ENCODE data around the gene COQ8A.
A peak's percentile ranks its signal among the peaks of the same experiment; 100 is the strongest.
"Not testable (repeated sequence)": the region's sequence is repeated elsewhere in the genome, so short reads cannot be mapped to it uniquely, and the experiment has no call there.

The COQ8A gene

DNA sequence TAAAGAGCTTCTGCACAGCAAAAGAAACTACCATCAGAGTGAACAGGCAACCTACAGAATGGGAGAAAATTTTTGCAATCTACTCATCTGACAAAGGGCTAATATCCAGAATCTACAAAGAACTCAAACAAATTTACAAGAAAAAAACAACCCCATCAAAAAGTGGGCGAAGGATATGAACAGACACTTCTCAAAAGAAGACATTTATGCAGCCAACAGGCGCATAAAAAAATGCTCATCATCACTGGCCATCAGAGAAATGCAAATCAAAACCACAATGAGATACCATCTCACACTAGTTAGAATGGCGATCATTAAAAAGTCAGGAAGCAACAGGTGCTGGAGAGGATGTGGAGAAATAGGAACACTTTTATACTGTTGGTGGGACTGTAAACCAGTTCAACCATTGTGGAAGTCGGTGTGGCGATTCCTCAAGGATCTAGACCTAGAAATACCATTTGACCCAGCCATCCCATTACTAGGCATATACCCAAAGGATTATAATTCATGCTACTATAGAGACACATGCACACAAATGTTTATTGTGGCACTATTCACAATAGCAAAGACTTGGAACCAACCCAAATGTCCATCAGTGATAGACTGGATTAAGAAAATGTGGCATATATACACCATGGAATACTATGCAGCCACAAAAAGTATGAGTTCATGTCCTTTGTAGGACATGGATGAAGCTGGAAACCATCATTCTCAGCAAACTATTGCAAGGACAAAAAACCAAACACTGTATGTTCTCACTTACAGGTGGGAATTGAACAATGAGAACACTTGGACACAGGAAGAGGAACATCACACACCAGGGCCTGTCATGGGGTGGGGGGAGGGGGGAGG, 10.6 kb upstream of the COQ8A start:
- DNase-seq = not testable (repeated sequence)

DNA sequence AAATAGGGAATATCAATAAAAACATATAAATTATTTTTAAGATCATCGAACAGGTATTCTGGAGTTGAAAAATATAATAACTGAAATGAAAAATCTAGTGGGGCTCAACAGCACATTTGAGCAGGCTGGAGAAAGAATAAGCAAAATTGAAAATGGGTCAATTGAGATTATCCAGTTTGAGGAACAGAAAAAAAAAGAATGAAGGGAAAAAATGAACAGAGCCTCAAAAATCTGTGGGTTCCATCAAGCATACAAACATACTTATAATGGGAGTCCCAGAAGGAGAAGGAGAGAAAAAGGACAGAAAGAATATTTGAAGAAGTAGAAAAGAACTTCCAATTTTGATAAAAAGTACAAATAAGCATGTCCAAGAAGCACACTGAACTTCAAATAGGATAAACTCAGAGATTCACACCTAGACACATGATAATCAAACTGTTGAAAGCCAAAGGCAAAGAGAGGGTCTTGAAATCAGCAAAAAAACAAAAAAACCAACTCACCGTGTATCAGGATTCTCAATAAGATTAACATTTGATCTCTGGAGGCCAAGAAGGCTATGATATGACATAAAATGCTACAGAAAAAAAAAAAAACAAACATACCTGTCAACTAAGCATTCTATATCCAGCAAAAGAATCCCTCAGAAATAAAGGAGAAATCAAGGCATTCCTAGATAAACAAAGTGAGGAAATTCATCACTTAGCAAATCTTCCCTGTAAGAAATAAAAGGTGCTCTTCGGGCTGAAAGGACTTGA, 5.4 kb upstream of the COQ8A start:
- no peak for DNase-seq

- DNase-seq = no peak
Measured at GRCh38 chr1:226937940-226938725, 2.0 kb upstream of the COQ8A start.

DNA sequence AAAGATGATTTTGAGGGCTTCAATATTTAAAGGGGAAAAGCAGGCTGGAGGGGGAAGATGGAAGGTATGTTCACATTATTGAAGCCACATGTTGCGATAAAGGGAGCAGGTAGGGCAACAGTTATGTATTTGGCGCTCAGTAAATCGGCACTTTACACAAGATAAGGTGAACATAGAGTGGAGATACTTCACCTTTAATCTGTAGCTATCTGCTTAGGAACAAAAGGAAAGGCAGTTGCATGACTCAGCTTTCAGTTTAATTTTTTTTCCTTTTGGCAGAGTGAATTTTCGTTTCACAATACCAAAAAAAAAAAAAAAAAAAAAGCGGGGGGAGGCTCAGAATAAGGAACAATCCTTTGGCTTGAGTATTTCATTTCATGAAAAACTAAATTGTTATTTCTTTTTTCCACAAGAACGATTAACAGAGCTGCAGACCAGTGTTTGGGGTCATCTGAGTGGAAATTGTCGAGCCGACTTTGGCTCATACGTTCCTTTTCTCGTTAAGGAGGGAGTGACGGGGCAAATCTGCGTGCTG, 1.1 kb upstream of the COQ8A start:
- DNase-seq = no peak

- DNase-seq = peak; percentile 60
Measured at GRCh38 chr1:226939438-226940028, 561 bp upstream of the COQ8A start.

- DNase-seq = no peak
Measured at GRCh38 chr1:226940806-226941067, 643 bp downstream of the COQ8A start.

GRCh38 chr1:226942392-226942791, 2.3 kb downstream of the COQ8A start:
- no peak for DNase-seq

- DNase-seq = no peak
Measured at GRCh38 chr1:226943156-226943555, 3.1 kb downstream of the COQ8A start.

- no peak for DNase-seq
Measured at GRCh38 chr1:226943927-226944326, 3.8 kb downstream of the COQ8A start.

DNA sequence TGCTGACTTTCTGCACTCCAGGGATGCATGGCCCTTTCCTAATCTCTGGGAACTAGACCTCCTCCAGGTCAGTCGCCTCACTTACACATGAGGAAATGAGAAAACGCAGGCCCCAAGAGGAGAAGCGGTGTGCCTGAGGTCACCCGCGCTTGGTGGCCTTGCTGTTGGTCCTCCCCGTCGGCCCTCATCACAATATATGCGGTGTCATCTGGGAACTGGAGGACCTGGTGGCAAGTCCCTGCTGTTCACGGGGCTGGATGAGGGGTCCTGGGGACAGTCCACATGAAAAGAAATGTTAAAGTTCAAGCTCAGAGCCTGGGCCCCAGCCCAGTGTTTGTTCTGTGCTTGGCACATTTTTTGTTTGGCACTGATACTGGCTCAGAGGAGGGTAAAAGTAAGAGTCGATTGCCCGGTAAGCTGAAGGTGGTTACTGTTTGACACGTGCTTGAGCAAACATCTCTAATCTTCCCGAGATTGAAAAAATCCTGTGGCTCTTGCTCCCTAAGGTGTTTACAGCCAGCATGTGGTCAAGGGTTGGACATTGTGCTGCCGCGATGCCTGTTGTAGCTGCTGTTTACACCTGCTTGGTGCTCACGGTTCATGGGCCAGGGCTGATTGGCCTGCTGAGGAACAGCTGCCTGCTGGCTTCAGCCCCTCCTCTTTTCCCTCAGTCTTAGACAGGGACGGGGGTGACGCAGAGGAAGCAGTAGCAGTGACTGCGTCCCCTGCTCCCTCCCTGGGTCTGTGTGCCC, 5.2 kb downstream of the COQ8A start:
- no peak for DNase-seq

DNA sequence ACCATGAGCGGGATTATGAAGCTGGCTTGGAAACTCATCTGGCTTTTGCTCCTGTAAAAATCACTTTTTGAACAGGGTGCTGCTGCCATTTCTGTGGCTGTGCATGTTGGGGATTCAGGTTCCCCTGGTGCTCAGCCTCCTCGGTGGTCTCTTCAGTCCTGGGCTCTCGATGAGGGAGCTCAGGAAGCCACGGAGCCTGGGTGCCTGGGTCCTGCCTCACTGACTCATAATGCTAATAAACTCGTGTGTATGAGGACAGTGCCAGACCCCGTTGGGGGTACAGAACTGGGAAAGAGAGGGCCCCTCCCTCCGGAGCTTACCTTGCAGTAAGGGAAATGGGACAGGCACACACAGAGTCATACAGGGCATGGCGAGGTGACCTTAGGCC, 5.8 kb downstream of the COQ8A start:
- DNase-seq = no peak

GRCh38 chr1:226946285-226946684, 6.2 kb downstream of the COQ8A start:
- DNase-seq = no peak

- no peak for DNase-seq
Measured at GRCh38 chr1:226946841-226947240, 6.7 kb downstream of the COQ8A start.

DNA sequence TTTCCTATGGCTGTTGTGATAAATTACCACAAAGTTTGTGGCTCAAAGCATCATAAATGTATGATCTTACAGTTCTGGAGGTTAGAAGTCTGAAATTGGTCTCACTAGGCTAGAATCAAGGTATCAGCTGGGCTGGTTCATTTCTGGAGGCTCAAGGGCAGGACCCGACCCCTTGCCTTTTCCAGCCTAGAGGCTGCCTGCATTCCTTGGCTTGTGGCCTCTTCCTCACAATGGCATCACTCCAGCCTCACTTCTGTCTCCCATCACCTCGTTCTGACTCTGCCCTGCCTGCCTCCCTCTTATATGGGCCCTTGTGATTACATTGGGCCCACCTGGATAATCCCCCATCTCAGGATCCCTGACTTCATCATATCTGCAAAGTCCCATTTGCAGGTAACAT, 8.0 kb downstream of the COQ8A start:
- DNase-seq = no peak

GRCh38 chr1:226948480-226948879, 8.4 kb downstream of the COQ8A start:
- DNase-seq = no peak

DNA sequence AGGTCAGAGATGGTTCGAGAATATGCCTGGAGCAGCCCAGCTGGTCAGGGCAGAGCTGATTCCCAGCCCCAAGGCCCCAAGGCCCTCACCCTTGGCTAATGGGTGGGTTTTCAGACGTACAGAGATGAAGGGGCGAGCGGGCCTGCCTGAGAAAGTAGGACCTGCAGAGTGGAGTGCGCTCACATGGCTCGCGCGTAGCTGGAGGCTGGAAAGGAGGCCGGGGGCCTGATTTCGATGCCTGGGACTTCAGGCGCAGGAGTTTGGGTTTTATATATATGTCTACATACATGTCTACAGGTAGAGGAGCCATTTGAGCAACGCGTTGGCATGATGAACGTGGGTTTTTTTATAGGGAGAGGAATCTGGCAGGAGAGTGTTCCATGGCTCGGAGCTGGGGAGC, 8.9 kb downstream of the COQ8A start:
- DNase-seq = no peak

DNA sequence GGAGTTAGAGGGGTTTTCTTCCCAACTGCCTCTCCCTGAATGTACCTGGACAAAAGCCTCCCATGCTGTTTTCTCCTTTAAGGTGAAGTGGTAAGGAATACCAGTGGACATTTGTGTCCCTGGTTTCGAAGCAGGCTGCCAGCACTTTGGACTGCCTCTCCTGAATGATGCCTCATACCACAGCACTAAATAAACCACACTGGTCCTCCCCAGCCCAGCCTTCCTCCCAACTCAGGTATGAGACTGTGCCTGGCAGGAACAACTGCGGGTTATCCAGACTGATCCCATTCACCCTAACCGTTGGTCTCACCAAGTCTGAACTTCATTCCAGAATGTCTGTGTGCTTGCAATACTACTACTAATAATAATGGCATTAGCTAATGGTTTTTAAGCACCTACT, 9.3 kb downstream of the COQ8A start:
- DNase-seq = no peak

GRCh38 chr1:226950316-226950715, 10.2 kb downstream of the COQ8A start:
- no peak for DNase-seq

DNA sequence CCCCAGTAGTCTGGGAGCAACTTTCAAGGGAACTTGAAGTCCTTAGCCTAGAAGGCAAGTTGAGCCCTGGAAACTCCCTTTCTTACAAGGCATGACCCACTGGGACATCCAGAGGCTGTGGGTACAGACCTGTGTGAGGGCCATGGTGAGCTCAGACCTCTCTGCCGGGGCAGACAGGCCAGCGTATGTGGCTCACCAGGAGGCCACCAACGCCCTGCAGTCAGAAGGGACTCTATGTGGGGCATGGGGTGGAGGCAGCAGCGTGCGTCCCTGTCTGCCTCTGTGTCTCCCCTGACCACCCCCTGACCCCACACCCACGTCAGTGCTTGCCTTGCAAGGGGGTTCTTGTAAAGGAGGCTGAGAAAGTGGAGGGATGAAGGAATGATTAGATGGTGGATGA, 10.8 kb downstream of the COQ8A start:
- DNase-seq = no peak

GRCh38 chr1:226951286-226952117, 11.4 kb downstream of the COQ8A start:
- no peak for DNase-seq

DNA sequence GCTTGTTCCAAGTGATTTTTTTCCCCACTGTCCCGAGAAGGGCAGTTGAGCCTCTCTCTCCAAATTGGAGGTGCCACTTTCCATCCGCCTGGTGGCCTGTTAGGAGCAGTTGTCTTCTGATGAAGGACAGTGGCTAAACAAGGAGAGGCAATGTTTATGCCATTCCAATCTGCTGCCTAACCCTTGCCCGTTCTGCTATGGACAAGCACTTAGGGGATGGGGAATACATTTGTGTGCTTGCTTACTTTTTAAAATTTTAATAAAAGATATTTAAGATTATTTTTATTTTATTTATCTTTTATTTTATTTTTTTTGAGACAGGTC, 12.0 kb downstream of the COQ8A start:
- DNase-seq = no peak

Data from stimulated activated CD4-positive, alpha-beta T cell treated with anti-CD3 and anti-CD28 coated beads, Interleukin-4, amount 100 ng/mL, for 1 hour (primary cell).